ENCODE data around the gene KIR2DL4.
"Not testable (repeated sequence)": the region's sequence is repeated elsewhere in the genome, so short reads cannot be mapped to it uniquely, and the experiment has no call there.

DNA sequence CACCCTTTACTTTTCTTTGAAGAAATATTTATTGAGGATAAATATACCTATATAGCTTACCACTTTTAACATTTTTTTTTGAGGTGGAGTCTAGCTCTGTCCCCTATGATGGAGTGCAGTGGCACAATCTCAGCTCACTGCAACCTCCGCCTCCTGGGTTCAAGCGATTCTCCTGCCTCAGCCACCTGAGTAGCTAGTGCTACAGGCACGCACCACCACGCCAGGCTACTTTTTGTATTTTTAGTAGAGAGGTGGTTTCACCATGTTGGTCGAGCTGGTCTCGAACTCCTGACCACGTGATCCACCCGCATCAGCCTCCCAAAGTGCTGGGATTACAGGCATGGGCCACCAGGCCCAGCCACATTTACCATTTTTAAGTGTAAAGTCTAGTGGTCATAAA, 27.6 kb upstream of the KIR2DL4 start:
- TF ChIP-seq, protein P1, sequence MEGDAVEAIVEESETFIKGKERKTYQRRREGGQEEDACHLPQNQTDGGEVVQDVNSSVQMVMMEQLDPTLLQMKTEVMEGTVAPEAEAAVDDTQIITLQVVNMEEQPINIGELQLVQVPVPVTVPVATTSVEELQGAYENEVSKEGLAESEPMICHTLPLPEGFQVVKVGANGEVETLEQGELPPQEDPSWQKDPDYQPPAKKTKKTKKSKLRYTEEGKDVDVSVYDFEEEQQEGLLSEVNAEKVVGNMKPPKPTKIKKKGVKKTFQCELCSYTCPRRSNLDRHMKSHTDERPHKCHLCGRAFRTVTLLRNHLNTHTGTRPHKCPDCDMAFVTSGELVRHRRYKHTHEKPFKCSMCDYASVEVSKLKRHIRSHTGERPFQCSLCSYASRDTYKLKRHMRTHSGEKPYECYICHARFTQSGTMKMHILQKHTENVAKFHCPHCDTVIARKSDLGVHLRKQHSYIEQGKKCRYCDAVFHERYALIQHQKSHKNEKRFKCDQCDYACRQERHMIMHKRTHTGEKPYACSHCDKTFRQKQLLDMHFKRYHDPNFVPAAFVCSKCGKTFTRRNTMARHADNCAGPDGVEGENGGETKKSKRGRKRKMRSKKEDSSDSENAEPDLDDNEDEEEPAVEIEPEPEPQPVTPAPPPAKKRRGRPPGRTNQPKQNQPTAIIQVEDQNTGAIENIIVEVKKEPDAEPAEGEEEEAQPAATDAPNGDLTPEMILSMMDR (conservative IDR thresholded peaks at IDR 0.05 in 1 of 2, IDR thresholded peaks at IDR 0.05 in 1 of 2; ENCODE audit: extremely low read depth in 1 of 2, insufficient read depth in 1 of 2, low read depth in 1 of 2, low read length in 2 of 2): not testable (repeated sequence)
- TF ChIP-seq EZH2 (IDR thresholded peaks at IDR 0.05; ENCODE audit: borderline replicate concordance, low read length): not testable (repeated sequence)

All from mammary epithelial cell (primary cell).